SK-N-MC (cell line): ENCODE measurements around the gene MFAP3L.

ENCODE experiments used
- EZH2 ChIP-seq: fragments of 200-600 bp; sonication (generic); IDR thresholded peaks from one replicate; pipeline ENCODE4 v1.6.1; 2017; ENCODE audit warnings: antibody characterized with exemption
- POLR2AphosphoS5 ChIP-seq: IDR thresholded peaks from 2 replicates; pipeline ENCODE4 v1.6.1; 2012; ENCODE audit warnings: mild to moderate bottlenecking, low read depth, low read length, borderline replicate concordance

DNA sequence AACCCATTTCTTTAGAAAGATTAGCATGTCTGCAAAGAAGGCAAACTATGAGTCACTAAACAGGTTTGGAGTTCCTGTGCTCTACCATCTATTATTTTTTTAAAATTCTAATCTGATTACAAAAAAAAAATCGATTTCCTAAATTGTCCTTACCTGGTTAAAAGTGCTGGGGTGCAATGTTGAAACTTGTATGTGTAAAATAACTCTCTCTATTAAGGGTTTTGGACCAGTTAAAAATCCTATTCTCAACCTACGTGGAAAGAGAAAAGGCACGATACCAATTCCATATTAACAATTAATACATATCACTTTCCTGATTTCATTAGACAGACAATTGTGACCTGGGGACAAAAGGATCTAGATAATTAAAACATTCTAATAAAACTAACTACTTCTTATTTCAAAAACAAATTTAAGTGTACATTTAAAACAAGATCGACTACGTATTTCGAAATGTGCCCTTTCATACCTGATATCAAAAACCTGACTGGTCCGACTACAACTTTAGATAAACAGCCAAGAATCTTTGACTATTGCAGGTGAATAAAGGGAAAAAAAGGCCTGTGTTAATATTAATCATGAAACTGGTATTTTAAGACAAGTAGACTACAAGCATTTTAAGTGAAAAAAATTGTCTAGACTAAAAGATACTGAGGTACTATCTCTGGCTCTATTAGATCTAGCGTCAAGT is 42.4 kb upstream of the MFAP3L start:
- TF ChIP-seq POLR2AphosphoS5 (no peak), EZH2 (no peak)
